H9 (cell line): Measurements from ENCODE around the gene IQCC. TPM values are rescaled to one million over a fixed set of nuclear protein-coding genes. Genes with fewer than 3 reads are reported as not detected.

Source experiments
- DNase-seq: peaks from one replicate; pipeline ENCODE4 v3.0.0-alpha.2; 2017
- H2AFZ ChIP-seq: one replicate; pipeline ENCODE4 v1.6.1; 2013; ENCODE audit warnings: mild to moderate bottlenecking, low read length, control low read depth, moderate library complexity
- H2AK5ac ChIP-seq: 2 replicates; pipeline ENCODE4 v1.6.1; 2013; ENCODE audit warnings: low read length, control low read depth, mixed read lengths; ENCODE audit not compliant: insufficient read length
- H2BK120ac ChIP-seq: one replicate; pipeline ENCODE4 v1.6.1; 2013; ENCODE audit warnings: low read depth, mild to moderate bottlenecking, low read length, control low read depth, inconsistent platforms; ENCODE audit not compliant: poor library complexity, severe bottlenecking
- H2BK12ac ChIP-seq: 2 replicates; pipeline ENCODE4 v1.6.1; 2013; ENCODE audit warnings: low read length, control low read depth, mixed read lengths, low read depth; ENCODE audit not compliant: insufficient read length
- H2BK15ac ChIP-seq: 2 replicates; pipeline ENCODE4 v1.6.1; 2013; ENCODE audit warnings: low read depth, low read length, control low read depth
- H2BK20ac ChIP-seq: one replicate; pipeline ENCODE4 v1.6.1; 2013; ENCODE audit warnings: low read depth, mild to moderate bottlenecking, low read length, control low read depth, inconsistent platforms; ENCODE audit not compliant: poor library complexity, severe bottlenecking
- H2BK5ac ChIP-seq: 2 replicates; pipeline ENCODE4 v1.6.1; 2013; ENCODE audit warnings: low read length, control low read depth, mixed read lengths; ENCODE audit not compliant: insufficient read length
- H3K14ac ChIP-seq: 2 replicates; pipeline ENCODE4 v1.6.1; 2013; ENCODE audit warnings: low read length, control low read depth; ENCODE audit not compliant: insufficient read depth
- H3K18ac ChIP-seq: 2 replicates; pipeline ENCODE4 v1.6.1; 2013; ENCODE audit warnings: low read depth, mild to moderate bottlenecking, mixed read lengths, low read length, control low read depth; ENCODE audit not compliant: insufficient read length
- H3K23ac ChIP-seq: 2 replicates; pipeline ENCODE4 v1.6.1; 2013; ENCODE audit warnings: low read length, control low read depth, mixed read lengths, low read depth; ENCODE audit not compliant: insufficient read length
- H3K23me2 ChIP-seq: 2 replicates; pipeline ENCODE4 v1.6.1; 2013; ENCODE audit warnings: low read depth, mild to moderate bottlenecking, mixed read lengths, low read length, control low read depth; ENCODE audit not compliant: insufficient read length, poor library complexity, severe bottlenecking
- H3K27ac ChIP-seq: 2 replicates; pipeline ENCODE4 v1.5.1; 2013; ENCODE audit warnings: low read length, control low read depth, mixed read lengths, low read depth; ENCODE audit not compliant: insufficient read length
- H3K27me3 ChIP-seq: 2 replicates; pipeline ENCODE4 v1.6.1; 2013; ENCODE audit warnings: low read length, control low read depth, inconsistent platforms; ENCODE audit not compliant: insufficient read depth
- H3K4ac ChIP-seq: 2 replicates; pipeline ENCODE4 v1.6.1; 2013; ENCODE audit warnings: low read depth, mild to moderate bottlenecking, control low read depth, inconsistent platforms, low read length, moderate library complexity
- H3K4me1 ChIP-seq: 2 replicates; pipeline ENCODE4 v1.6.1; 2013; ENCODE audit warnings: low read length, control low read depth, inconsistent platforms; ENCODE audit not compliant: insufficient read depth
- H3K4me2 ChIP-seq: 2 replicates; pipeline ENCODE4 v1.6.1; 2013; ENCODE audit warnings: low read length, control low read depth, mixed read lengths; ENCODE audit not compliant: insufficient read length, insufficient read depth
- H3K56ac ChIP-seq: 2 replicates; pipeline ENCODE4 v1.6.1; 2013; ENCODE audit warnings: low read depth, mild to moderate bottlenecking, mixed read lengths, low read length, control low read depth; ENCODE audit not compliant: insufficient read length
- H3K79me1 ChIP-seq: 2 replicates; pipeline ENCODE4 v1.6.1; 2013; ENCODE audit warnings: low read depth, mild to moderate bottlenecking, moderate library complexity, low read length, control low read depth, inconsistent platforms; ENCODE audit not compliant: insufficient read depth, poor library complexity, severe bottlenecking
- H3K79me2 ChIP-seq: 2 replicates; pipeline ENCODE4 v1.6.1; 2013; ENCODE audit warnings: low read length, control low read depth, inconsistent platforms; ENCODE audit not compliant: insufficient read depth
- H3K9ac ChIP-seq: 2 replicates; pipeline ENCODE4 v1.6.1; 2013; ENCODE audit warnings: low read length, control low read depth, mixed read lengths; ENCODE audit not compliant: insufficient read length; ENCODE audit errors: extremely low read depth
- H3K9me3 ChIP-seq: one replicate; pipeline ENCODE4 v1.6.1; 2013; ENCODE audit warnings: low read depth, low read length, inconsistent platforms; ENCODE audit not compliant: control insufficient read depth
- H3T11ph ChIP-seq: one replicate; pipeline ENCODE4 v1.6.1; 2013; ENCODE audit warnings: mild to moderate bottlenecking, low read length, control low read depth, inconsistent platforms
- H4K20me1 ChIP-seq: one replicate; pipeline ENCODE4 v1.6.1; 2013; ENCODE audit not compliant: control insufficient read depth, insufficient read length, insufficient read depth
- H4K5ac ChIP-seq: 2 replicates; pipeline ENCODE4 v1.6.1; 2013; ENCODE audit warnings: low read depth, mild to moderate bottlenecking, mixed read lengths, low read length, control low read depth; ENCODE audit not compliant: insufficient read length
- H4K8ac ChIP-seq: replicated peaks from 2 replicates; pipeline ENCODE4 v1.6.1; 2013; ENCODE audit warnings: low read length, control low read depth, mixed read lengths, low read depth; ENCODE audit not compliant: insufficient read length
- H4K91ac ChIP-seq: 2 replicates; pipeline ENCODE4 v1.6.1; 2013; ENCODE audit warnings: low read depth, mild to moderate bottlenecking, moderate library complexity, mixed read lengths, low read length, control low read depth; ENCODE audit not compliant: insufficient read length
- H3K27ac Mint-ChIP-seq, 3 experiments: 2 replicates in 2 of 3; 3 replicates in 1 of 3; pipeline ENCODE4 v1.8.0; 2020 to 2021; ENCODE audit warnings: mixed read lengths in 3 of 3, mild to moderate bottlenecking in 1 of 3, moderate library complexity in 1 of 3
- H3K27me3 Mint-ChIP-seq: 2 replicates; pipeline ENCODE4 v1.8.0; 2021; ENCODE audit warnings: low read depth, mild to moderate bottlenecking, moderate library complexity, mixed read lengths
- H3K36me3 Mint-ChIP-seq, 3 experiments: 2 replicates in 2 of 3; 3 replicates in 1 of 3; pipeline ENCODE4 v1.8.0; 2020 to 2021; ENCODE audit warnings: low read depth in 3 of 3, mixed read lengths in 3 of 3; ENCODE audit not compliant: insufficient read depth in 1 of 3
- H3K4me1 Mint-ChIP-seq, 2 experiments: 2 replicates each; pipeline ENCODE4 v1.8.0; 2020; ENCODE audit warnings: mixed read lengths in 2 of 2
- H3K4me3 Mint-ChIP-seq, 2 experiments: 2 replicates in 1 of 2; 3 replicates in 1 of 2; pipeline ENCODE4 v1.8.0; 2020 to 2021; ENCODE audit warnings: mild to moderate bottlenecking in 2 of 2, mixed read lengths in 2 of 2, moderate library complexity in 1 of 2
- H3K9me3 Mint-ChIP-seq, 2 experiments: 2 replicates in 1 of 2; 3 replicates in 1 of 2; pipeline ENCODE4 v1.8.0; 2020; ENCODE audit warnings: mild to moderate bottlenecking in 2 of 2, mixed read lengths in 2 of 2, moderate library complexity in 1 of 2
- CTCF ChIP-seq: fragments of 200-600 bp; sonication (generic); conservative IDR thresholded peaks from 3 replicates; pipeline ENCODE4 v1.8.0; 2021; ENCODE audit warnings: antibody characterized with exemption, mild to moderate bottlenecking
- WGBS: extraction: QIAGEN DNeasy Blood & Tissue Kit; methylation state at CpG from one replicate; pipeline ENCODE4 v1.1.7; 2013; ENCODE audit warnings: missing lambda C conversion rate, low lambda C conversion rate, mixed read lengths; ENCODE audit not compliant: insufficient read length; ENCODE audit errors: extremely low coverage; 5-methylcytosine and 5-hydroxymethylcytosine counted together
- total RNA-seq: library from RNA; stranded (reverse); gene quantifications from 2 replicates; pipeline ENCODE4 v1.2.1, GENCODE V29; 2021

IQCC gene
- total RNA-seq, 1 experiment from 2014 or later = 5.3 TPM

GRCh38 chr1:32178380-32179192, 26.9 kb upstream of the IQCC start:
- Histone ChIP-seq H3K27me3 (no peaks in the 10 kb centered on the region), H3K79me1 (peaks cover 6% of the 10 kb centered on the region), H2BK15ac (no peak overlapping the region), H3K9me3 (no peaks in the 10 kb centered on the region), H3K4ac (no peak overlapping the region), H4K20me1 (no peaks in the 10 kb centered on the region), H2BK12ac (no peak overlapping the region), H4K91ac (no peak overlapping the region), H3K27ac (no peak overlapping the region), H3K79me2 (peaks cover 4% of the 10 kb centered on the region; the same call in 1 of the 2 replicates), H2BK120ac (no peak overlapping the region), H3K56ac (no peak overlapping the region), H4K8ac (no peak overlapping the region), H3K23ac (no peak overlapping the region), H3K14ac (no peak overlapping the region), H3T11ph (no peak overlapping the region), H4K5ac (no peak overlapping the region), H3K4me1 (peaks cover 6% of the 10 kb centered on the region), H2AK5ac (no peak overlapping the region), H3K4me2 (peak overlapping the region; percentile 11), H3K23me2 (peaks cover 7% of the 10 kb centered on the region), H3K18ac (no peak overlapping the region), H2BK20ac (no peak overlapping the region), H3K9ac (no peak overlapping the region), H2BK5ac (no peak overlapping the region), H2AFZ (no peak overlapping the region)
- Mint-ChIP-seq H3K27me3 (no peaks in the 10 kb centered on the region), H3K9me3 (no peaks in the 10 kb centered on the region), H3K27ac (peak overlapping the region in 2 of 3 experiments; percentile 89 to 90; a peak in 4 of 7 replicates), H3K4me1 (peaks cover 28 to 33% of the 10 kb centered on the region in 2 experiments), H3K36me3 (peaks cover 24 to 51% (median 38%) of the 10 kb centered on the region in 3 experiments; a peak in 6 of 7 replicates), H3K4me3 (peak overlapping the region; percentile 86 to 92)
- DNase-seq = no peak
- TF ChIP-seq CTCF = no peak
- no CpG with 5 or more reads among the region's 7 CpGs for WGBS
